IMR-90 (cell line): ENCODE results near the gene WBP1. TPM values are rescaled to one million over a fixed set of nuclear protein-coding genes. Genes with fewer than 3 reads are reported as not detected.
A peak's percentile ranks its signal among the peaks of the same experiment; 100 is the strongest.

ENCODE experiments used
- ATAC-seq: fragments of 200-7000 bp; cut with Tn5 transposase; 2 replicates; pipeline ENCODE4 v1.9.1; 2020; ENCODE audit warnings: low read depth, mild to moderate bottlenecking, moderate library complexity
- BruUV-seq: library from RNA; stranded (reverse); fragments of 400-500 nt; replicated peaks from 2 replicates; lab custom pipeline; 2021; lab: Mats Ljungman, UMichigan
- CTCF ChIA-PET: fragments of 300-600 bp; formaldehyde crosslinking; extraction: SDS; loops from one replicate; lab custom pipeline; 2021; ENCODE audit warnings: antibody characterized with exemption; lab: Yijun Ruan, JAX
- POLR2A ChIA-PET: fragments of 300-600 bp; sonication (Branson Sonifier 250); formaldehyde crosslinking; loops from one replicate; lab custom pipeline; 2022; ENCODE audit warnings: antibody characterized with exemption; ENCODE audit not compliant: unreplicated experiment; lab: Charles Lee
- DNase-seq: peaks from one replicate; pipeline ENCODE4 v3.0.0; 2013
- H2AFZ ChIP-seq: replicated peaks from 2 replicates; pipeline ENCODE3; 2013; ENCODE audit warnings: low read length, mild to moderate bottlenecking; ENCODE audit not compliant: poor library complexity
- H2AK5ac ChIP-seq: 2 replicates; pipeline ENCODE4 v1.6.1; 2013; ENCODE audit warnings: low read depth, low read length, inconsistent platforms
- H2AK9ac ChIP-seq: replicated peaks from 2 replicates; pipeline ENCODE3; 2013; ENCODE audit warnings: mild to moderate bottlenecking, low read depth, low read length, moderate library complexity; ENCODE audit not compliant: poor library complexity
- H2BK120ac ChIP-seq: 2 replicates; pipeline ENCODE4 v1.6.1; 2013; ENCODE audit warnings: low read depth, low read length, inconsistent platforms
- H2BK15ac ChIP-seq: 3 replicates; pipeline ENCODE4 v1.6.1; 2013; ENCODE audit warnings: low read depth, low read length, inconsistent platforms
- H2BK20ac ChIP-seq: 2 replicates; pipeline ENCODE4 v1.6.1; 2013; ENCODE audit warnings: low read depth, mild to moderate bottlenecking, inconsistent platforms, low read length, moderate library complexity
- H2BK5ac ChIP-seq: 2 replicates; pipeline ENCODE4 v1.6.1; 2013; ENCODE audit warnings: mild to moderate bottlenecking, low read depth, low read length, inconsistent platforms; ENCODE audit not compliant: poor library complexity, severe bottlenecking
- H3K14ac ChIP-seq: replicated peaks from 2 replicates; pipeline ENCODE4 v1.6.1; 2013; ENCODE audit warnings: low read depth, low read length, inconsistent platforms
- H3K18ac ChIP-seq: 2 replicates; pipeline ENCODE4 v1.6.1; 2013; ENCODE audit warnings: low read depth, low read length, control low read depth
- H3K23ac ChIP-seq: 2 replicates; pipeline ENCODE4 v1.6.1; 2013; ENCODE audit warnings: low read depth, low read length, inconsistent platforms
- H3K27ac ChIP-seq: 2 replicates; pipeline ENCODE4 v1.5.1; 2013; ENCODE audit warnings: mild to moderate bottlenecking, control low read depth, low read length; ENCODE audit not compliant: insufficient read depth
- H3K27me3 ChIP-seq: 2 replicates; pipeline ENCODE4 v1.6.1; 2013; ENCODE audit warnings: low read length; ENCODE audit not compliant: control insufficient read depth, insufficient read depth
- H3K36me3 ChIP-seq: 2 replicates; pipeline ENCODE4 v1.6.1; 2013; ENCODE audit warnings: low read length, mixed read lengths; ENCODE audit not compliant: control insufficient read depth, insufficient read depth
- H3K4ac ChIP-seq: 2 replicates; pipeline ENCODE4 v1.6.1; 2013; ENCODE audit warnings: low read depth, low read length, inconsistent platforms
- H3K4me1 ChIP-seq: 2 replicates; pipeline ENCODE4 v1.6.1; 2013; ENCODE audit warnings: low read length, mixed read lengths; ENCODE audit not compliant: control insufficient read depth, insufficient read depth
- H3K4me2 ChIP-seq: 2 replicates; pipeline ENCODE4 v1.6.1; 2013; ENCODE audit warnings: low read depth, mild to moderate bottlenecking, control low read depth, low read length, moderate library complexity
- H3K4me3 ChIP-seq: 2 replicates; pipeline ENCODE4 v1.5.1; 2013; ENCODE audit warnings: low read depth, mild to moderate bottlenecking, control low read depth, low read length, moderate library complexity; ENCODE audit not compliant: insufficient read depth
- H3K56ac ChIP-seq: 2 replicates; pipeline ENCODE4 v1.6.1; 2013; ENCODE audit warnings: low read length, inconsistent platforms; ENCODE audit not compliant: insufficient read depth; ENCODE audit errors: extremely low read depth
- H3K79me1 ChIP-seq, 2 experiments: 2 replicates each; pipeline ENCODE4 v1.6.1; 2013; ENCODE audit warnings: low read length in 2 of 2, inconsistent platforms in 1 of 2, low read depth in 1 of 2
- H3K9ac ChIP-seq: 2 replicates; pipeline ENCODE4 v1.6.1; 2013; ENCODE audit warnings: low read depth, low read length, control low read depth
- H3K9me1 ChIP-seq: 2 replicates; pipeline ENCODE4 v1.6.1; 2013; ENCODE audit warnings: low read length, inconsistent platforms; ENCODE audit not compliant: insufficient read depth
- H3K9me3 ChIP-seq: 2 replicates; pipeline ENCODE4 v1.6.1; 2013; ENCODE audit warnings: low read length; ENCODE audit not compliant: control insufficient read depth, insufficient read depth
- H4K20me1 ChIP-seq: 2 replicates; pipeline ENCODE4 v1.6.1; 2013; ENCODE audit warnings: low read length, inconsistent platforms; ENCODE audit not compliant: insufficient read depth
- H4K5ac ChIP-seq: 2 replicates; pipeline ENCODE4 v1.6.1; 2013; ENCODE audit warnings: mild to moderate bottlenecking, low read depth, low read length, control low read depth
- H4K8ac ChIP-seq, 2 experiments: 2 replicates each; pipeline ENCODE4 v1.6.1; 2013; ENCODE audit warnings: low read depth in 2 of 2, low read length in 2 of 2, control low read depth in 1 of 2, inconsistent platforms in 1 of 2
- H4K91ac ChIP-seq: 2 replicates; pipeline ENCODE4 v1.6.1; 2013; ENCODE audit warnings: low read depth, low read length, inconsistent platforms; ENCODE audit not compliant: insufficient read depth
- BHLHE40 ChIP-seq: fragments of 150-350 bp; IDR thresholded peaks from 2 replicates; pipeline ENCODE4 v1.6.1; 2016; ENCODE audit warnings: mild to moderate bottlenecking, low read depth, low read length
- CEBPB ChIP-seq: IDR thresholded peaks from 2 replicates; pipeline ENCODE4 v1.6.1; 2012; ENCODE audit warnings: low read depth, low read length, improper control_type of control experiment
- CHD1 ChIP-seq: IDR thresholded peaks from 2 replicates; pipeline ENCODE4 v1.6.1; 2012; ENCODE audit warnings: low read depth, low read length, improper control_type of control experiment
- CTCF ChIP-seq: conservative IDR thresholded peaks from 2 replicates; pipeline ENCODE4 v1.5.1; 2012; ENCODE audit warnings: mild to moderate bottlenecking, low read depth, low read length, improper control_type of control experiment
- ELK1 ChIP-seq: fragments of 150-350 bp; IDR thresholded peaks from 2 replicates; pipeline ENCODE4 v1.6.1; 2016; ENCODE audit warnings: low read depth, mild to moderate bottlenecking, low read length, moderate library complexity, borderline replicate concordance
- FOS ChIP-seq: fragments of 150-350 bp; IDR thresholded peaks from 2 replicates; pipeline ENCODE4 v1.6.1; 2016; ENCODE audit warnings: low read depth, low read length
- MAFK ChIP-seq: IDR thresholded peaks from 2 replicates; pipeline ENCODE4 v1.6.1; 2012; ENCODE audit warnings: low read depth, low read length, improper control_type of control experiment
- MAZ ChIP-seq: IDR thresholded peaks from 2 replicates; pipeline ENCODE4 v1.6.1; 2012; ENCODE audit warnings: low read depth, mild to moderate bottlenecking, low read length, improper control_type of control experiment, moderate library complexity, borderline replicate concordance
- MXI1 ChIP-seq: IDR thresholded peaks from 2 replicates; pipeline ENCODE4 v1.6.1; 2012; ENCODE audit warnings: low read depth, mild to moderate bottlenecking, low read length, moderate library complexity, borderline replicate concordance
- NFE2L2 ChIP-seq: fragments of 150-350 bp; IDR thresholded peaks from 2 replicates; pipeline ENCODE4 v1.6.1; 2016; ENCODE audit warnings: low read depth, mild to moderate bottlenecking, low read length
- POLR2A ChIP-seq: IDR thresholded peaks from 2 replicates; pipeline ENCODE4 v1.6.1; 2012; ENCODE audit warnings: mild to moderate bottlenecking, low read depth, low read length
- RAD21 ChIP-seq: IDR thresholded peaks from 2 replicates; pipeline ENCODE4 v1.6.1; 2012; ENCODE audit warnings: low read length, improper control_type of control experiment
- RCOR1 ChIP-seq: IDR thresholded peaks from 2 replicates; pipeline ENCODE4 v1.6.1; 2012; ENCODE audit warnings: mild to moderate bottlenecking, low read length, improper control_type of control experiment; ENCODE audit not compliant: insufficient replicate concordance
- RFX5 ChIP-seq: IDR thresholded peaks from 2 replicates; pipeline ENCODE4 v1.8.0; 2012; ENCODE audit warnings: low read depth, mild to moderate bottlenecking, low read length, moderate library complexity
- SMC3 ChIP-seq: fragments of 150-350 bp; IDR thresholded peaks from 2 replicates; pipeline ENCODE4 v1.6.1; 2016; ENCODE audit warnings: low read depth, mild to moderate bottlenecking, antibody characterized with exemption, low read length, moderate library complexity
- USF2 ChIP-seq: fragments of 150-350 bp; IDR thresholded peaks from 2 replicates; pipeline ENCODE4 v1.6.1; 2017; ENCODE audit warnings: mild to moderate bottlenecking, antibody characterized with exemption, low read length, low read depth
- WGBS, 2 experiments: methylation state at CpG; one replicate each; pipeline versions ENCODE4 v1.1.5 to v1.1.7; 2013; ENCODE audit warnings: missing lambda C conversion rate in 2 of 2; ENCODE audit not compliant: insufficient read length in 1 of 2; ENCODE audit errors: extremely low coverage in 2 of 2; 5-methylcytosine and 5-hydroxymethylcytosine counted together
- dilution Hi-C: fragments of 300-500 bp; cut with HindIII; formaldehyde crosslinking; loops from one replicate; pipeline ENCODE4 v1.14.3; 2018; ENCODE audit warnings: low sequenced_read_pairs; ENCODE audit not compliant: unreplicated experiment
- in situ Hi-C: fragments of 300-500 bp; cut with MboI; formaldehyde crosslinking; loops from 3 replicates; pipeline ENCODE4 v1.14.3; 2019; ENCODE audit warnings: low sequenced_read_pairs, inconsistent platforms, mixed read lengths
- intact Hi-C: fragments of 100-400 bp; cut with micrococcal nuclease; formaldehyde crosslinking; loops from 2 replicates; pipeline ENCODE4 v1.10.0; 2022
- polyA plus RNA-seq, 3 experiments: library from polyadenylated mRNA; depleted of rRNA; stranded (reverse); fragments of >200 nt; gene quantifications; 2 replicates each; pipeline ENCODE4 v1.2.3, GENCODE V29; 2012; ENCODE audit warnings: low replicate concordance in 1 of 3
- total RNA-seq: library from RNA; depleted of rRNA; stranded (reverse); fragments of >200 nt; gene quantifications from 2 replicates; pipeline ENCODE4 v1.2.3, GENCODE V29; 2012

The WBP1 gene
- total and polyA plus RNA-seq, 2 of the 4 experiments (the other 2 are of a cell fraction) = 22.9 to 78.5 TPM

- Histone ChIP-seq H3K18ac (no peak overlapping the region), H3K56ac (no peak overlapping the region), H4K8ac (no peak overlapping the region; a peak in 1 of 4 replicates), H3K79me1 (no peaks in the 10 kb centered on the region), H4K20me1 (no peaks in the 10 kb centered on the region), H2BK15ac (no peak overlapping the region), H2BK120ac (no peak overlapping the region), H3K4ac (no peak overlapping the region), H3K9me1 (no peaks in the 10 kb centered on the region), H3K27me3 (peaks cover 34% of the 10 kb centered on the region), H2BK5ac (no peak overlapping the region), H3K9ac (no peak overlapping the region), H2AK5ac (no peak overlapping the region), H3K4me2 (no peak overlapping the region), H3K27ac (no peak overlapping the region), H4K91ac (no peak overlapping the region), H2AK9ac (no peak overlapping the region), H2AFZ (peak overlapping the region; percentile 86), H3K9me3 (no peaks in the 10 kb centered on the region), H3K23ac (no peak overlapping the region), H4K5ac (no peak overlapping the region), H3K4me1 (no peaks in the 10 kb centered on the region), H3K14ac (no peak overlapping the region), H3K36me3 (no peaks in the 10 kb centered on the region), H3K4me3 (no peak overlapping the region), H2BK20ac (no peak overlapping the region)
- intact Hi-C loops = no loop called here
- DNase-seq (no peak), ATAC-seq (no peak)
- no TSS peak for BruUV-seq
- ChIA-PET CTCF (interaction anchor here (0.6 kb wide), 1 partner anchor 180 kb away, joined by 3 read pairs; no protein-coding TSS in a partner anchor), POLR2A (no interaction called here)
- WGBS, 2 experiments = 73% methylated on average over 3 of the region's 19 CpGs; no CpG with 5 or more reads in 1 of the 2 experiments
- TF ChIP-seq ELK1 = no peak
- no peak for TF ChIP-seq MAZ
- no peak for TF ChIP-seq SMC3
- TF ChIP-seq RAD21 = no peak
- no peak for TF ChIP-seq POLR2A
- TF ChIP-seq BHLHE40 = no peak
- no peak for TF ChIP-seq CEBPB
- TF ChIP-seq USF2 = no peak
- TF ChIP-seq RCOR1 = no peak
- no peak for TF ChIP-seq CHD1
- TF ChIP-seq FOS = no peak
- no peak for TF ChIP-seq NFE2L2
- TF ChIP-seq MAFK = no peak
- no peak for TF ChIP-seq CTCF
- TF ChIP-seq MXI1 = no peak
- TF ChIP-seq RFX5 = no peak
- dilution Hi-C loops = no loop called here
- in situ Hi-C loops = no loop called here
Measured at GRCh38 chr2:74414441-74414840, 43.8 kb upstream of the WBP1 start.
